GM12874 (cell line): ENCODE results near the gene CLECL1.

Experiments
- CTCF ChIP-seq: IDR thresholded peaks from 2 replicates; pipeline ENCODE4 v1.5.1; 2011; ENCODE audit warnings: low read depth, mild to moderate bottlenecking, control low read depth, low read length, moderate library complexity; ENCODE audit not compliant: insufficient read depth

Gene CLECL1

GRCh38 chr12:9706086-9706685 lies 26.7 kb downstream of the CLECL1 start:
- no peak for TF ChIP-seq CTCF

- no peak for TF ChIP-seq CTCF
These were observed 30.6 kb downstream of the CLECL1 start for GRCh38 chr12:9702255-9702654.

GRCh38 chr12:9701380-9702154 lies 31.3 kb downstream of the CLECL1 start:
- no peak for TF ChIP-seq CTCF

GRCh38 chr12:9700606-9700956 lies 32.3 kb downstream of the CLECL1 start:
- no peak for TF ChIP-seq CTCF

- TF ChIP-seq CTCF, result no peak
These were observed 32.8 kb downstream of the CLECL1 start for GRCh38 chr12:9699898-9700605.

GRCh38 chr12:9699269-9699897 lies 33.5 kb downstream of the CLECL1 start:
- TF ChIP-seq CTCF, result no peak

GRCh38 chr12:9698681-9699080 lies 34.2 kb downstream of the CLECL1 start:
- TF ChIP-seq CTCF, result no peak
